Dendritic cell treated with granulocyte-macrophage colony-stimulating factor and Interleukin-4, amounts not matched to agents 40 ng/mL and 50 ng/mL, for 4 days (primary cell): ENCODE data around the gene CRIM1.

ENCODE experiments used
- H3K27ac Mint-ChIP-seq: one replicate; pipeline ENCODE4 v1.8.0; 2022; ENCODE audit warnings: mild to moderate bottlenecking, mixed read lengths
- H3K27me3 Mint-ChIP-seq: one replicate; pipeline ENCODE4 v1.8.0; 2022; ENCODE audit warnings: mild to moderate bottlenecking, mixed read lengths
- H3K36me3 Mint-ChIP-seq: one replicate; pipeline ENCODE4 v1.8.0; 2022; ENCODE audit warnings: low read depth, mixed read lengths
- H3K4me1 Mint-ChIP-seq: one replicate; pipeline ENCODE4 v1.8.0; 2022; ENCODE audit warnings: low read depth, mixed read lengths
- H3K4me3 Mint-ChIP-seq: one replicate; pipeline ENCODE4 v1.8.0; 2022; ENCODE audit warnings: mild to moderate bottlenecking, moderate library complexity, mixed read lengths
- H3K9me3 Mint-ChIP-seq: one replicate; pipeline ENCODE4 v1.8.0; 2022; ENCODE audit warnings: mixed read lengths
- intact Hi-C: fragments of 100-400 bp; cut with micrococcal nuclease; formaldehyde crosslinking; loops from one replicate; pipeline ENCODE4 v1.15.0; 2022

The CRIM1 gene

DNA sequence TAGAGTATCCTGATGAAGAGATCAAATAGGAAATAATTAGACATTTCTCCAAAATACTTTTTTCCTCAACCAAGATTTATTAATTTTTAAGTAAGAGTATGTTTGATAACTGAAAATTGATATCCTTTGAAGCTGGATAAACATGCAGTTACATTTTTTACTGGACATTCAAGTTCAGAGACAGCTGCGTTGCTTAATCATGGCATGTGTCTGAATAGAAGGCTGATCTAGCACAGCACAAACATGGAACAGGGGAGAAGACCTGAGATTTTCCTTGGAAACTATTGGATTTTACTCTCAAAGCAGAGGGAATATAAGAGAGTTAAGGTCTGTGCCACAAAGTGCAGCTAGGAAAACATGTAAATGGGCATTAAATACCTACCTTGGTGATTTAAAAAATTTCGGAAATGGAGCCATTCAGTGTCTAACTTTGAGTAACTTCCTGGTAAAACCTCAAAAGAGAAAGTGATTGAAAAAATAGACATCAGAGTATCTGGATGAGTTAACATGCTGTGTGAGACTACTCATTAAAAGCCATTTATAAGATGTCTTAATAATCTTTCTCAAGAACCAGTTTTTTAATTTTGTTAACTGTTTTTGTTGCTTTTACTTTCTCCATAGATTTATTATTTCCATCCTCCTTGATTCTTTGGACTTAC lies 31.8 kb downstream of the CRIM1 start:
- Mint-ChIP-seq H3K4me3 (no peak overlapping the region), H3K27me3 (no peaks in the 10 kb centered on the region), H3K4me1 (peaks cover 8% of the 10 kb centered on the region), H3K27ac (no peak overlapping the region), H3K36me3 (no peaks in the 10 kb centered on the region), H3K9me3 (no peaks in the 10 kb centered on the region)
- intact Hi-C loops, result no loop called here

DNA sequence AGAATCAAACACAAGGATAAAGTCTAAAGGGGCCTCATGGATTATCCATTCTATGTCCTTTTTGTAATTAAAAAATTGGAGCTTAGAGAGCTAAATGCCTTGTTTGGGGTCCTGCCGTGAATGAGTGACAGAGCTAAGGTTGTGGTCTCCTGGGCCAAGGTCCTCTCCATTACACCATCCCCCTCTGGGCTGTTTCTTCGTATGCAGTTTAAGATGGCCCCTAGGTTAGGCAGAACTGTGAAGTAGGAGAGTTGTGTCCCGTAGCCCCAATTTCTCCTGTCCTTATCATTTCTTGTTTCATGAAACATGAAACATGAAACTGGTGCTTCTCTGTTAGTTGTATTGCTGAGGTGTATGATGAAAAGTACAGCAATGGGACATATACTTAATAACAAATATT lies 32.9 kb downstream of the CRIM1 start:
- H3K9me3 Mint-ChIP-seq, result no peaks in the 10 kb centered on the region

DNA sequence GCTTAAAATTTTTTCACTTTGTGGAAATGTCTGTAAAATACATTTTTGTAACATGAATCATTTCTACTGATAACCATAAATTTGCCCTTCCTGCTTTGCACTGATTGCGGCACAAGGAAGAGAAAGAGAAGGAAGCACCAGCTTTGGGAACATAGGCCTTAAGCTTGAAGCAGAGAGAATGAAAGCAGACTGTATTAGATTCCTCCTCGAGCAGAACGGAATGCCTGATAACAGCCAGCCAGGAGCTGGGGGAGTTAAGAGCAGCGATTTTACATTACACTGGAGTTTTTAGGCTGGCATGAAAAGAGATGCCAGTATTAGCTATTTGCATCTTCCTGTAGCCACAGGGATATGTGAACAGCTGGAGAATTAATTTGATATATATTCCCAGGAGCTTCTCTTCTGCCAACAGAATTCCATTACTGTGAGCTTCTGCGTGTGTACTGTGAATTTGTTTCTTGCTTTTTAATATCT lies 33.5 kb downstream of the CRIM1 start:
- Mint-ChIP-seq H3K36me3 (no peaks in the 10 kb centered on the region), H3K4me3 (no peak overlapping the region), H3K9me3 (no peaks in the 10 kb centered on the region), H3K4me1 (peaks cover 8% of the 10 kb centered on the region), H3K27ac (no peak overlapping the region), H3K27me3 (no peaks in the 10 kb centered on the region)
- intact Hi-C loops, result no loop called here

More for the DNA sequence above, 32.9 kb downstream of the CRIM1 start:
- intact Hi-C loops, result no loop called here
- no peaks in the 10 kb centered on the region for H3K36me3 Mint-ChIP-seq
- no peak overlapping the region for H3K27ac Mint-ChIP-seq
- no peak overlapping the region for H3K4me3 Mint-ChIP-seq
- H3K27me3 Mint-ChIP-seq, result no peaks in the 10 kb centered on the region
- peaks cover 8% of the 10 kb centered on the region for H3K4me1 Mint-ChIP-seq

DNA sequence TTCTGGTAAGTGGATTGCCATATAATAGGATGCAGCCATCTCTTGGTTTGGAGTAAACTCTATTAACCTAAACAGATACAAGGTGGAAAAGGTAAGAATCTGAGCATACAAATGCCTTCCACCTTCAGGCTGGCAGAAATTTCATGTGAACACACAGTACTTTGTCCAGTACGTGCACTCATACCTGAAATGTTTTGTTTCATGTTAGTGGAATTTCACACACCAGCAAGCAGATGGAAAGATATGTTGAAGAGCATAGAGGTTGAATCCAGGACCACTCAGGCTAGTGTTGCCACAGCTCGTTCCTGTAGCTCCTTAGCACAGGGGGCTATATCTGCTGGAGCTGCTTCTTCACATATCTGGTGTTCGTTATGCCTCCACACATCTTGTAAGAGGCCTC lies 34.0 kb downstream of the CRIM1 start:
- Mint-ChIP-seq H3K9me3 (no peaks in the 10 kb centered on the region), H3K36me3 (no peaks in the 10 kb centered on the region), H3K4me1 (peaks cover 8% of the 10 kb centered on the region), H3K27me3 (no peaks in the 10 kb centered on the region), H3K27ac (no peak overlapping the region), H3K4me3 (no peak overlapping the region)
- intact Hi-C loops, result no loop called here

DNA sequence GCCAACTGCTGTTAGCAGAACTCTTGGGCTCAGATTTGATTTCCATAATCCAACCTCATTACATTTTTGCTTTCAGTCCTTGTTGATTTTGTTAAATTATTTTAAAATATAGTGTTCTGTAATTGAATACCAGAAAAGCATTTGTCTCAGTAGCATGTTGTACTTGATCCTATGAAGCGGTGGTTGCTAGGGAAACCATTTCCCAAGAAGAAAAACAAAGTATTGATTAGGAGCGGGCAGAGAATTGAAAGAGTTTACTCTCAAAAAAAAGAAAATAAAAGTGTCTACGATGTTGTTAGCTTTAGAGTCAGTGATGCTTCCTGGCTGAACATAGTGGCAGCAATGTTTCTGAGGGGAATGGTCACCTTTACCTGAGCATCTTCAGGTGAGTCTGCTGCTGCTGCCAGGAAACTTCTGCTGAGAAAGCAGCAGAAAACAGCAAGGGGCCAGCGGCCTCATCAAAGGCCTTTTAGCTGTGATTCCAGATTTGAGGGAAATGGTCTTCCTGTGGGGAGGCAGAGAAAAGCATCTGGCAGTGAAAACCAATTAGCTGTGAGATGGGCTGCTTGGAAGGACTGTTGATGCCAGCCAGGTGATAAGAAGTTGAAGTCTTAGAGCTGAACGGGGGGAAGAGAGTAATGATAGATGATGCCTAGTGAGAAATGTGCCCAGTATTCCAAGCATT lies 37.1 kb downstream of the CRIM1 start:
- Mint-ChIP-seq H3K9me3 (no peaks in the 10 kb centered on the region), H3K27ac (no peak overlapping the region), H3K36me3 (no peaks in the 10 kb centered on the region), H3K4me3 (no peak overlapping the region), H3K4me1 (peaks cover 3% of the 10 kb centered on the region), H3K27me3 (no peaks in the 10 kb centered on the region)
- intact Hi-C loops, result no loop called here

DNA sequence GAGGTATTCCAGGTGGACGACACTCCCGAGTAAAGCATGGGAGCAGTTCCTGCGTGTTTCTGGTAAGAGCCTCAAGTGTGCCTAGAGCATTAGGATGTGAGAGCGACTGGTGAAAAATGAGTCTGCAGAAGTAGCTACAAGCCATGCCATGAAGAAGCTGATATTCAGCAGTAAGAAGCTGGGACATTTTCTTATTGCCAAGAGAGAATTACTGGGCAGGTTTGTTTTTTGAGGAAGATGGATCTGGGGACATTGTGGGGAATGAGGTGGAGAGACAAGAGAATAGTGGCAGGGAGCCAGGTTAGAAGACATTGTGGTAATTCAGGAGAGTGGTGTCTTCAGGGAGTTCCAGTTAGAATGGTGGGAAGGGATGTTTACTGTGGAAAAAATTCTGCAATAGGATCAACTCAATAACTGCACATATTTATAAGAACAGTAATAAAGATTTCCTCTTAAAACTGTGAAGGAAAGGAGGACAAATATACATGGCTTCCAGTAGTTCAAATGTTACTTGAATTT lies 38.2 kb downstream of the CRIM1 start:
- no peaks in the 10 kb centered on the region for H3K4me1 Mint-ChIP-seq
- H3K4me3 Mint-ChIP-seq, result no peak overlapping the region
- no peaks in the 10 kb centered on the region for H3K27me3 Mint-ChIP-seq
- H3K27ac Mint-ChIP-seq, result no peak overlapping the region
- no peaks in the 10 kb centered on the region for H3K9me3 Mint-ChIP-seq
- intact Hi-C loops, result no loop called here
- H3K36me3 Mint-ChIP-seq, result no peaks in the 10 kb centered on the region

DNA sequence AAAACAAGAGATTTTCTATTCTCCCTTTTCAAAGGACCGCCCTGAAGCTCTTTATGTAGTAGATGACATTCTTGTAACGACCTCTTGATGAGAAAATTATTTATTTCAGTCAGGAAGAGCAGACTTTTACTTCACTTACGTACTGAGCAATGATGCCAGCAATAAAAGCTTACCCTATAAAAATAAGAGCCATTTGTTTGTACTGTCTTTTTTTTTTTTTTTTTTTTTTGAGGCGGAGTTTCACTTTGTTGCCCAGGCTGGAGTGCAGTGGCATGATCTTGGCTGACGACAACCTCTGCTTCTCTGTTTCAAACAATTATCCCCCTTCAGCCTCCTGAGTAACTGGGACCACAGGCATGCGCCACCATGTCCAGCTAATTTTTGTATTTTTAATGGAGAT lies 39.2 kb downstream of the CRIM1 start:
- Mint-ChIP-seq H3K27ac (no peak overlapping the region), H3K4me1 (no peaks in the 10 kb centered on the region), H3K9me3 (no peaks in the 10 kb centered on the region), H3K27me3 (no peaks in the 10 kb centered on the region), H3K36me3 (no peaks in the 10 kb centered on the region), H3K4me3 (no peak overlapping the region)
- intact Hi-C loops, result no loop called here

DNA sequence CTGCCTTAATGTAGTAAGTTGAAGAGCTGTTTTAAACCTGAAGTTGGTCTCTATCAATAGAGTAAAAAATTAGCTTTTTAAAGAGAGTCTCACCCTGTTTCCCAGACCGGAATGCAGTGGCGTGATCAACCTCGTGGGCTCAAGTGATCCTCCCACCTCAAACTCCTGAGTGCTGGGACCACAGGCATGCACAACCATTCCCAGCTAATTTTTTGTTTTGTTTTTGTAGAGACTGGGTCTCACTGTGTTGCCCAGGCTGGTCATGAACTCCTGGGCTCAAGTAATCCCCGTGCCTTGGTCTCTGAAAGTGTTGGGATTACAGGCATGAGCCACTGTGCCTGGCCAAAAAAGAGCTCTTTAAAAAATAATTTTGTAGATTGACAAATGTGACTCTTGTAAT lies 40.3 kb downstream of the CRIM1 start:
- Mint-ChIP-seq H3K4me3 (no peak overlapping the region), H3K4me1 (no peaks in the 10 kb centered on the region), H3K9me3 (no peaks in the 10 kb centered on the region), H3K27ac (no peak overlapping the region), H3K27me3 (no peaks in the 10 kb centered on the region), H3K36me3 (no peaks in the 10 kb centered on the region)
- intact Hi-C loops, result no loop called here

DNA sequence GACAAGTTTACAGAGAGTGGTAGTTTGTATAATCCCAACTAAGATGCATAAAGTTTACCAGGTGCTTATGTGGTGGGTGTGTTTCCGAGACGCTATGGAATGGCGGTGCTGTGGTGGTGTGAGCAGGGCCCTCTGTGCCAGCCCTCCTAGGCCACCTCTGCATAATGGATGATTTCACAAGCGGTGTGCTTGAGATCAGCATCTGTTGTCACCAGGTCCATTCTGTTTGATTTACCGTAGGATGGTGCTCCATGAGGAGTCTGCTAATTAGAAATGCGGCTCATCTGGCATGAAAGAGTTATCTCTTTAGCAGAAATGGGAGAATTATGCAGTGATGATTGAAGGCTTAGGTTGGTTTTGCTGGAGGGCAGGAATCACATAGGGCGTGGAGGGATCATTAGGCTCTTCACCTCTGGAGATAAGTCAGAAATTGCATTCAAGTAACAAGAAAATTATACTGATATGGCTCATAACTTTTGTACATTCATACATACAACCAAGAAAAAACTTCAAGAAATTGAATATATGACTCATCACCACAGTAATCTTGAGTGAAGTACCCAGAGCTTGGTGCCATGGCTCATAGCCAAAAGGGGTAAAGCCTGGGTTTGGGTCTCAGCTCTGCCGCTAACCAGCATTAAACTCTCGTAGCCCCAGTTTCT lies 41.4 kb downstream of the CRIM1 start:
- no peak overlapping the region for H3K4me3 Mint-ChIP-seq
- no peaks in the 10 kb centered on the region for H3K27me3 Mint-ChIP-seq
- intact Hi-C loops, result no loop called here
- no peaks in the 10 kb centered on the region for H3K36me3 Mint-ChIP-seq
- H3K4me1 Mint-ChIP-seq, result no peaks in the 10 kb centered on the region
- no peaks in the 10 kb centered on the region for H3K9me3 Mint-ChIP-seq
- H3K27ac Mint-ChIP-seq, result no peak overlapping the region

DNA sequence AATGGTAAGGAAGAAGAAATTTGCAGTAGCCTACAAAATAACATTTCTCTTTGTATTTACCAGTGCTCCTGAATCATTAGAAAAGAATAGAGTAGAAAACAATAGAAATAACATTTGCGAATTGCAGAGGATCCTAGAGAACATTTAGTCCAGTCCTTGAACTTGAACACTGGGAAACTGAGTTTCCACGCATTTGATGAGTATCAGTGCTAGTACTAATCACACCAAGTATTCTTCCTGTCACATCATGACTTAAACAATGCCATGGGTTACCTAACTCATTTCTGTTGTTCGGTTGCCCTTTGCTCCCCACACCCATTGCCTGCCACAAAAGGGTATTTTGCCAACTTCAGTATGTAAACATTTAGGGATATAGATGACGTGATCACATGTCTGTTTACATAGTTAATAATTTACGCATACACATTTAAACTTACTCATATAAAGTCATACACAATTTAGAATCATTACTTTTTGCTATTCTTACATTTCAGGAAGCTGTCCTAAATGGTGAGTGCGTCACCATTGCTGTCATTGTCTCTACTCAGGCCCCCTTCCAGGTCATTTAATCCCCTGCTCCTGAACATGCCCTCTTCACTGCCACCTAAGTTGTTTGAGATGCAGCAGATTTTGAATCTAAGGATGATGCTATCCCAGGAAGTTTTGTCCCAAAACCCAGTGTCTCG lies 42.3 kb downstream of the CRIM1 start:
- H3K4me3 Mint-ChIP-seq, result no peak overlapping the region
- no peak overlapping the region for H3K27ac Mint-ChIP-seq
- intact Hi-C loops, result no loop called here
- no peaks in the 10 kb centered on the region for H3K27me3 Mint-ChIP-seq
- H3K9me3 Mint-ChIP-seq, result no peaks in the 10 kb centered on the region
- H3K36me3 Mint-ChIP-seq, result no peaks in the 10 kb centered on the region
- H3K4me1 Mint-ChIP-seq, result no peaks in the 10 kb centered on the region

DNA sequence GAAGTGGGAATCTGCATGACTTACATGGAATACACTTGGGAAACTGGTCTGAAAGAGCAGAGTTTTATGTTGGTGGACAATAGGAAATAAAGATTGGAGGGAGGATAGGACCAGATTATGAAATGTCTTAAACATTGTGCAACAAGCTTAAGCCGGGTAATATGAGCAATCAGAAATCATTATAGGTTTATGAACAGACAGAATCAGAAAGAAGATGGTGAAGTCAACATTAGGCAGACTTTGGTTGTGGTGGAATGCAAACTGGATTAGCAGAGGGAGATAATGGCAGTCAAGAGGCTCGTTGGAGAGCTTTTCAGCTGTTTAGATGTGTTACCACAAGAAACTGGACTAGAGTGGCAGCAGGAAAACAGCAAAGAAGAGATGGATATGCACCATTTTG lies 43.5 kb downstream of the CRIM1 start:
- Mint-ChIP-seq H3K27ac (no peak overlapping the region), H3K9me3 (no peaks in the 10 kb centered on the region), H3K27me3 (no peaks in the 10 kb centered on the region), H3K4me1 (no peaks in the 10 kb centered on the region), H3K4me3 (no peak overlapping the region), H3K36me3 (no peaks in the 10 kb centered on the region)
- intact Hi-C loops, result no loop called here

DNA sequence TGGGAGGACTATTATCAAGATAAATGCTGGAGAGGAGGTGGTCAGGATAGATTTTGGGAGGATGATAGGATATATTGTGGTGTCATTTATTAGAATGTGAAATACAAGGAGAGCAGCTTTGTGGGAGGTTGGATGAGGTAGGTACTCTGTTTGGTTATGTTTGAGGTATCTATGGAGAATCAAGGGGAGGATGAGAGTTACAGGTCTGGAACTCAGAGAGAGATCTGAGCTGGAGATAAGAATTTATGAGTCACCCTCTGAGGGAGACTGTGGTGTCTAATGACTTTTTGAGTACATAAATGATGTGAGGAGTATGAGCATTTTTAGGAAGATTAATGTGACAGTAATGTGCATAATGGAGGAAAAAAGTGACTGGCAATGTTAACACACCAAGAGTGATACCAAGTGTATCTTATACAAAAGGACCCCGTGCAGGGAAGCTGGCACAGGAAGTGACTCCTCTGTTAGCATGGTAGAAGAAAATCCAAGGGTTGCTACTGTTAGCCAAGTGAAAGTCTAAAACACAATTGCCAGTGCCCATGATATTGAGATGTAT lies 48.2 kb downstream of the CRIM1 start:
- no peaks in the 10 kb centered on the region for H3K4me1 Mint-ChIP-seq
- H3K36me3 Mint-ChIP-seq, result no peaks in the 10 kb centered on the region
- no peak overlapping the region for H3K4me3 Mint-ChIP-seq
- H3K9me3 Mint-ChIP-seq, result no peaks in the 10 kb centered on the region
- no peaks in the 10 kb centered on the region for H3K27me3 Mint-ChIP-seq
- intact Hi-C loops, result no loop called here
- no peak overlapping the region for H3K27ac Mint-ChIP-seq

DNA sequence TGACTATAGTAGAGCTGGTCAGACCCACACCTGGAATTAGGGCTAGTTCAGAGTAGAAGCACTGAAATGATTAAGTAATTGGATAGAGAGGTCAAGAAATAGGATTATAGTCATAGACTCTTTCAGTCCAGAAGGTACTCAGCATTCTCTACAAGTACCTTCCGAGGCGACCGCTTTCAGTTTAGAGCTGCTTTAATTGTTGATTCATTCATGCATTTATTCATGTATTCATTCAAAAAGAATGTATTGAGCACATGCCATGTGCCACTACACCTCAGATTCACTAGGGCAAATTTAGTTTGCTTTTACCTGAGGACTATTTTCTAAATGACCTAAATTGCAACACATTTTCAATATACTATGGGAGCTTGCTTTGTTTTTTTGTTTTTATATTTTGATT lies 48.7 kb downstream of the CRIM1 start:
- no peaks in the 10 kb centered on the region for H3K4me1 Mint-ChIP-seq
- no peaks in the 10 kb centered on the region for H3K9me3 Mint-ChIP-seq
- no peaks in the 10 kb centered on the region for H3K36me3 Mint-ChIP-seq
- intact Hi-C loops, result no loop called here
- no peak overlapping the region for H3K27ac Mint-ChIP-seq
- H3K27me3 Mint-ChIP-seq, result no peaks in the 10 kb centered on the region
- no peak overlapping the region for H3K4me3 Mint-ChIP-seq

DNA sequence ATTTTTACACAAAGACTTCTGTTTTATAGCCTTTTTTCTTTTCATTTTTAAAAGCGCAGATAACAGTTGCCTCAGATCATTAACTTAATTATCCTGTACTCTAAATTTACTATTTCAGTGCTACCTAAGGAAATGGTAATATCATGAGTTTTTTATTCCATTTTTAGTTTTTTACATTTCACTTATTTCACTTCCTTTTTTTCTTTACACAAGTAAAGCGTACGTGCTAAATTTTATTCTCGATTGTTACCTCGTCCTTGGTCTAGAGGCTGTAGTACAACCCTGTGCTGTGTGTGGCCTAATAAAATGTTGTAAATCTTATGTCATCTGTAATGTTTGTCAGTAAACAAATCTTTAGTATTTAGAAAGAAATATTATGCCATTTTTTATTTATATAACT lies 49.2 kb downstream of the CRIM1 start:
- no peak overlapping the region for H3K27ac Mint-ChIP-seq
- no peaks in the 10 kb centered on the region for H3K9me3 Mint-ChIP-seq
- intact Hi-C loops, result no loop called here
- peaks cover 2% of the 10 kb centered on the region for H3K4me1 Mint-ChIP-seq
- no peaks in the 10 kb centered on the region for H3K36me3 Mint-ChIP-seq
- no peaks in the 10 kb centered on the region for H3K27me3 Mint-ChIP-seq
- no peak overlapping the region for H3K4me3 Mint-ChIP-seq
